K562 (cell line): ENCODE data around the gene XPO1. TPM values are rescaled to one million over a fixed set of nuclear protein-coding genes. Genes with fewer than 3 reads are reported as not detected.

Source experiments
- ATAC-seq: fragments of 200-7000 bp; cut with Tn5 transposase; 3 replicates; pipeline ENCODE4 v1.9.1; 2020; ENCODE audit warnings: moderate library complexity
- BruUV-seq: library from RNA; stranded (reverse); fragments of 400-500 nt; replicated peaks from 2 replicates; lab custom pipeline; 2021; lab: Mats Ljungman, UMichigan
- CTCF ChIA-PET: fragments of 300-600 bp; formaldehyde crosslinking; extraction: SDS; loops from one replicate; lab custom pipeline; 2021; ENCODE audit warnings: low intra/inter-chr PET ratio; lab: Yijun Ruan, JAX
- POLR2A ChIA-PET: fragments of 300-600, 350-650 bp; sonication (Branson Sonifier 250); formaldehyde crosslinking; extraction: SDS; loops from one replicate; lab custom pipeline; 2021; ENCODE audit warnings: antibody characterized with exemption, inconsistent platforms; lab: Yijun Ruan, JAX
- DNase-seq, 4 experiments: peaks; one replicate each; pipeline versions ENCODE4 v3.0.0 to v3.0.0-alpha.2; 2011 to 2018; ENCODE audit warnings: low spot score in 3 of 4, mixed read lengths in 3 of 4; ENCODE audit errors: extremely low read depth in 1 of 4
- FAIRE-seq: peaks from 2 replicates; lab custom pipeline; 2011; peaks lifted over from hg19 to GRCh38; lab: Jason Lieb, UNC
- H2AFZ ChIP-seq: 2 replicates; pipeline ENCODE4 v1.6.0; 2011; ENCODE audit warnings: low read depth, low read length, control low read depth, inconsistent platforms
- H3K27ac ChIP-seq: fragments of 200-600 bp; 3 replicates; pipeline ENCODE4 v1.8.0; 2011; ENCODE audit warnings: low read depth, mild to moderate bottlenecking, control low read depth, inconsistent platforms, low read length, moderate library complexity, mixed read lengths; ENCODE audit errors: extremely low read depth
- H3K27me3 ChIP-seq, 2 experiments: fragments of 300-600 bp in 1 of 2; 2 replicates in 1 of 2; 3 replicates in 1 of 2; pipeline versions ENCODE4 v1.6.0 to v1.8.0; 2011; ENCODE audit warnings: inconsistent platforms in 2 of 2, low read length in 2 of 2, mild to moderate bottlenecking in 1 of 2, mixed read lengths in 1 of 2, moderate library complexity in 1 of 2; ENCODE audit not compliant: control insufficient read depth in 2 of 2, insufficient read depth in 2 of 2
- H3K36me3 ChIP-seq: fragments of 300-600 bp; 3 replicates; pipeline ENCODE4 v1.8.0; 2011; ENCODE audit warnings: mild to moderate bottlenecking, low read length, inconsistent platforms; ENCODE audit not compliant: control insufficient read depth, insufficient read depth
- H3K4me1 ChIP-seq, 2 experiments: fragments of 200-600 bp in 1 of 2; replicated peaks in 1 of 2; 2 replicates in 1 of 2; 3 replicates in 1 of 2; pipeline versions ENCODE4 v1.5.1 to v1.8.0; 2011; ENCODE audit warnings: inconsistent platforms in 2 of 2, low read length in 2 of 2, mild to moderate bottlenecking in 1 of 2, mixed read lengths in 1 of 2, moderate library complexity in 1 of 2; ENCODE audit not compliant: control insufficient read depth in 2 of 2, insufficient read depth in 2 of 2
- H3K4me2 ChIP-seq: 2 replicates; pipeline ENCODE4 v1.6.1; 2011; ENCODE audit warnings: low read length, control low read depth, inconsistent platforms, mixed read lengths; ENCODE audit not compliant: insufficient read depth
- H3K4me3 ChIP-seq: fragments of 200-600 bp; sonication (generic), shearing (Covaris generic); 2 replicates; pipeline ENCODE4 v1.5.1; 2016; ENCODE audit warnings: control low read depth, inconsistent platforms
- H3K79me2 ChIP-seq: fragments of 200-600 bp; 3 replicates; pipeline ENCODE4 v1.8.0; 2011; ENCODE audit warnings: low read length, inconsistent platforms; ENCODE audit not compliant: control insufficient read depth, insufficient read depth
- H3K9ac ChIP-seq, 2 experiments: 2 replicates each; pipeline versions ENCODE4 v1.6.0 to v1.6.1; 2011; ENCODE audit warnings: low read depth in 2 of 2, low read length in 2 of 2, control low read depth in 1 of 2, inconsistent platforms in 1 of 2, mild to moderate bottlenecking in 1 of 2, mixed read lengths in 1 of 2; ENCODE audit not compliant: insufficient read depth in 1 of 2
- H3K9me1 ChIP-seq: one replicate; pipeline ENCODE4 v1.6.0; 2011; ENCODE audit warnings: inconsistent platforms, mild to moderate bottlenecking, low read length, moderate library complexity; ENCODE audit not compliant: control insufficient read depth, insufficient read depth
- H3K9me3 ChIP-seq: replicated peaks from 2 replicates; pipeline ENCODE4 v1.5.1; 2011; ENCODE audit warnings: low read depth, low read length, inconsistent platforms; ENCODE audit not compliant: control insufficient read depth, insufficient read depth
- H4K20me1 ChIP-seq: replicated peaks from 2 replicates; pipeline ENCODE4 v1.6.1; 2011; ENCODE audit warnings: low read length, inconsistent platforms, mixed read lengths; ENCODE audit not compliant: control insufficient read depth, insufficient read depth
- BHLHE40 ChIP-seq: IDR thresholded peaks from 2 replicates; pipeline ENCODE4 v1.6.1; 2011; ENCODE audit warnings: low read length, improper control_type of control experiment
- CHD2 ChIP-seq: IDR thresholded peaks from 2 replicates; pipeline ENCODE4 v1.6.1; 2011; ENCODE audit warnings: low read depth, low read length
- EP400 ChIP-seq: fragments of 450-650 bp; IDR thresholded peaks from 2 replicates; pipeline ENCODE4 v1.6.1; 2017; ENCODE audit warnings: antibody characterized with exemption, mild to moderate bottlenecking, moderate library complexity
- PML ChIP-seq: IDR thresholded peaks from 2 replicates; pipeline ENCODE4 v1.6.1; 2012; ENCODE audit warnings: low read length, inconsistent platforms
- RBBP5 ChIP-seq: fragments of 200-600 bp; sonication (generic); IDR thresholded peaks from 2 replicates; pipeline ENCODE4 v1.6.1; 2012; ENCODE audit warnings: borderline replicate concordance, mild to moderate bottlenecking, low read length, control low read depth, inconsistent platforms; ENCODE audit not compliant: insufficient read depth, poor library complexity, severe bottlenecking
- RFX1 ChIP-seq: fragments of 450-650 bp; IDR thresholded peaks from 2 replicates; pipeline ENCODE4 v1.6.1; 2016; ENCODE audit warnings: mild to moderate bottlenecking, moderate library complexity
- SUPT5H ChIP-seq: fragments of 450-650 bp; IDR thresholded peaks from 2 replicates; pipeline ENCODE4 v1.6.1; 2016
- TAF7 ChIP-seq: fragments of 450-650 bp; IDR thresholded peaks from 2 replicates; pipeline ENCODE4 v1.6.1; 2016; ENCODE audit warnings: missing genetic modification characterization, missing compliant biosample characterization
- ZNF146 ChIP-seq: IDR thresholded peaks from one replicate; pipeline ENCODE4 v1.6.1; 2018; ENCODE audit warnings: missing compliant biosample characterization; ENCODE audit not compliant: unreplicated experiment
- ZNF174 ChIP-seq: fragments of 250-450 bp; sonication (Bioruptor Pico); IDR thresholded peaks from 2 replicates; pipeline ENCODE4 v1.4.0; 2020; ENCODE audit warnings: mild to moderate bottlenecking
- ZNF384 ChIP-seq: IDR thresholded peaks from 2 replicates; pipeline ENCODE4 v1.6.1; 2012; ENCODE audit warnings: low read depth, low read length, improper control_type of control experiment
- WGBS: fragments of 100-300 bp; shearing (Covaris generic); methylation state at CpG from one replicate; pipeline ENCODE4 v1.1.6; 2016; ENCODE audit warnings: low coverage, mixed read lengths; ENCODE audit not compliant: insufficient coverage; ENCODE audit errors: missing lambda C conversion rate; 5-methylcytosine and 5-hydroxymethylcytosine counted together
- in situ Hi-C: fragments of 300-500 bp; cut with MboI; formaldehyde crosslinking; loops from 4 replicates; pipeline ENCODE4 v1.15.0; 2018; ENCODE audit warnings: inconsistent platforms, mixed read lengths
- intact Hi-C: fragments of 100-400 bp; cut with micrococcal nuclease; formaldehyde crosslinking; loops from 2 replicates; pipeline ENCODE4 v1.14.2; 2022
- polyA plus RNA-seq, 8 experiments: library from polyadenylated mRNA; depleted of rRNA in 4 of 8; stranded (reverse) in 5 of 8; unstranded in 3 of 8; fragments of >200 nt; fragmentation: Nextera tagmentation in 2 of 8; fragmentation: Illumina TruSeq in 1 of 8; extraction: Ambion mirVana in 2 of 8; extraction: Trizol in 1 of 8; gene quantifications; 2 replicates each; pipeline versions ENCODE4 v1.2.1 to v1.2.3, GENCODE V29; 2011 to 2014; ENCODE audit warnings: inconsistent platforms in 1 of 8, missing spikeins in 1 of 8
- total RNA-seq, 7 experiments: library from RNA; depleted of rRNA in 6 of 7; stranded (reverse); fragments of >200 nt in 6 of 7; fragmentation: Illumina TruSeq in 2 of 7; extraction: Trizol in 2 of 7; gene quantifications; 2 replicates each; pipeline versions ENCODE4 v1.2.1 to v1.2.3, GENCODE V29; 2011 to 2021; ENCODE audit warnings: low replicate concordance in 1 of 7
- TF ChIP-seq, protein P1 (sequence below), 2 experiments: IDR thresholded peaks in 1 of 2; conservative IDR thresholded peaks in 1 of 2; 2 replicates each; pipeline ENCODE4 v1.6.1; 2016; ENCODE audit warnings: low read depth in 2 of 2, mild to moderate bottlenecking in 1 of 2, missing compliant biosample characterization in 1 of 2, missing genetic modification characterization in 1 of 2, moderate library complexity in 1 of 2
- TF ChIP-seq, protein P2 (sequence below): sonication (generic); formaldehyde crosslinking; IDR thresholded peaks from 2 replicates; pipeline ENCODE4 v1.8.1; 2022; ENCODE audit warnings: missing genetic modification reagents
- TF ChIP-seq, protein P3 (sequence below): fragments of 450-650 bp; IDR thresholded peaks from 2 replicates; pipeline ENCODE4 v1.6.1; 2018; ENCODE audit not compliant: partially characterized antibody

XPO1 gene
- total and polyA plus RNA-seq, 9 of the 15 experiments (the other 6 are each of a cell fraction or from before 2014, with no cell fraction given): 86.2 to 307 (median 216) TPM

DNA sequence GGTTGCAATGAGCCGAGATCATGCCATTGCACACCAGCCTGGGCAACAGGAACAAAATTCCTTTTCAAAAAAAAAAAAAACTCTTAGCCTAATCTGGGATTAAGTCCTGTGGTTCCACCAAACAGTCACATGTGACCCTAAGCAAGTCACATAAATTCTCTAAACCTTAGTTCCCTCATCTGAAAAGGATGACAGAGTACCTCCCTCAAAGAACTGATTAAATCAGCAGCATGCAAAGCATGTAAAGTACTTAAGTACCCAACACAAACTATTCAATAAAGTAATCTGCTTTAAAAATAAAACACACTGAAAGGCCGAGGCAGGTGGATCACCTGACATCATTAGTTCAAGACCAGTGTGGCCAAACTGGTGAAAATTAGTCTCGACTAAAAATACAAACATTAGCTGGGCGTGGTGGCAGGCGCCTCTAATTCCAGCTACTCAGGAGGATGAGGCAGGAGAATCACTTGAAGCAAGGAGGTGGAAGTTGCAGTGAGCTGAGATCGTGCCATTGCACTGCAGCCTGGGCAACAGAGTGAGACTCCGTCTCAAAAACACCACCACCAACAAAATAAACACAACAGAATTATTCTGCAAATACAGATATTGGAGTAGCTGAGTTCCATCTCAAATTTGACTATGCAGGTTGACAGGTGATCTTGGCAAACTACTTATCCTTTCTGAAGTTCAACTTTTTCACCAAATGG lies 74.2 kb downstream of the XPO1 start:
- in situ Hi-C loops: no loop called here
- Histone ChIP-seq H3K79me2 (peaks cover 100% of the 10 kb centered on the region), H2AFZ (no peak overlapping the region), H3K27ac (peak overlapping the region; percentile 95; the same call in 2 of the 3 replicates), H3K27me3 (no peaks in the 10 kb centered on the region), H3K36me3 (peaks cover 19% of the 10 kb centered on the region), H3K4me1 (peaks cover 26 to 41% of the 10 kb centered on the region in 2 experiments), H3K4me3 (no peak overlapping the region), H4K20me1 (peaks cover 3% of the 10 kb centered on the region; the same call in 1 of the 2 replicates), H3K4me2 (peak overlapping the region; percentile 85), H3K9me1 (no peaks in the 10 kb centered on the region), H3K9me3 (no peaks in the 10 kb centered on the region), H3K9ac (peak overlapping the region; percentile 70 to 77; a peak in 3 of 4 replicates)
- peak; percentile 12; the same call in 1 of the 3 replicates for ATAC-seq
- intact Hi-C loops: no loop called here
- ChIA-PET POLR2A (interaction anchor here (0.6 to 1.7 kb wide), 2 partner anchors 23 to 97 kb away, joined by 3 to 5 read pairs; no protein-coding TSS in a partner anchor), CTCF (no interaction called here)
- 13% methylated on average over 7 of the region's 7 CpGs for WGBS
- BruUV-seq: no TSS peak
- no peak for FAIRE-seq
- DNase-seq: peak in 2 of 4 experiments; percentile 21 to 33
- no peak for TF ChIP-seq PML
- TF ChIP-seq, protein P1, sequence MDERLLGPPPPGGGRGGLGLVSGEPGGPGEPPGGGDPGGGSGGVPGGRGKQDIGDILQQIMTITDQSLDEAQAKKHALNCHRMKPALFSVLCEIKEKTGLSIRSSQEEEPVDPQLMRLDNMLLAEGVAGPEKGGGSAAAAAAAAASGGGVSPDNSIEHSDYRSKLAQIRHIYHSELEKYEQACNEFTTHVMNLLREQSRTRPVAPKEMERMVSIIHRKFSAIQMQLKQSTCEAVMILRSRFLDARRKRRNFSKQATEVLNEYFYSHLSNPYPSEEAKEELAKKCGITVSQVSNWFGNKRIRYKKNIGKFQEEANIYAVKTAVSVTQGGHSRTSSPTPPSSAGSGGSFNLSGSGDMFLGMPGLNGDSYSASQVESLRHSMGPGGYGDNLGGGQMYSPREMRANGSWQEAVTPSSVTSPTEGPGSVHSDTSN (CRISPR knock-in tag; IDR thresholded peaks at IDR 0.05; ENCODE audit: low read depth): no peak
- TF ChIP-seq, protein P1 (tag; conservative IDR thresholded peaks at IDR 0.05; ENCODE audit: low read depth): peak; percentile 37
- TF ChIP-seq RFX1: no peak
- TF ChIP-seq ZNF146: no peak
- TF ChIP-seq ZNF384: 0 out of 2 replicates have a peak, but pooled peaks have one; percentile 33
- no peak for TF ChIP-seq RBBP5
- TF ChIP-seq TAF7 (tag): no peak
- peak; percentile 21; the same call in 1 of the 2 replicates for TF ChIP-seq BHLHE40
- TF ChIP-seq, protein P2, sequence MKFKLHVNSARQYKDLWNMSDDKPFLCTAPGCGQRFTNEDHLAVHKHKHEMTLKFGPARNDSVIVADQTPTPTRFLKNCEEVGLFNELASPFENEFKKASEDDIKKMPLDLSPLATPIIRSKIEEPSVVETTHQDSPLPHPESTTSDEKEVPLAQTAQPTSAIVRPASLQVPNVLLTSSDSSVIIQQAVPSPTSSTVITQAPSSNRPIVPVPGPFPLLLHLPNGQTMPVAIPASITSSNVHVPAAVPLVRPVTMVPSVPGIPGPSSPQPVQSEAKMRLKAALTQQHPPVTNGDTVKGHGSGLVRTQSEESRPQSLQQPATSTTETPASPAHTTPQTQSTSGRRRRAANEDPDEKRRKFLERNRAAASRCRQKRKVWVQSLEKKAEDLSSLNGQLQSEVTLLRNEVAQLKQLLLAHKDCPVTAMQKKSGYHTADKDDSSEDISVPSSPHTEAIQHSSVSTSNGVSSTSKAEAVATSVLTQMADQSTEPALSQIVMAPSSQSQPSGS: no peak
- TF ChIP-seq EP400: 0 out of 2 replicates have a peak, but pooled peaks have one; percentile 1
- no peak for TF ChIP-seq SUPT5H
- no peak for TF ChIP-seq ZNF174
- TF ChIP-seq CHD2: no peak
- TF ChIP-seq, protein P3, sequence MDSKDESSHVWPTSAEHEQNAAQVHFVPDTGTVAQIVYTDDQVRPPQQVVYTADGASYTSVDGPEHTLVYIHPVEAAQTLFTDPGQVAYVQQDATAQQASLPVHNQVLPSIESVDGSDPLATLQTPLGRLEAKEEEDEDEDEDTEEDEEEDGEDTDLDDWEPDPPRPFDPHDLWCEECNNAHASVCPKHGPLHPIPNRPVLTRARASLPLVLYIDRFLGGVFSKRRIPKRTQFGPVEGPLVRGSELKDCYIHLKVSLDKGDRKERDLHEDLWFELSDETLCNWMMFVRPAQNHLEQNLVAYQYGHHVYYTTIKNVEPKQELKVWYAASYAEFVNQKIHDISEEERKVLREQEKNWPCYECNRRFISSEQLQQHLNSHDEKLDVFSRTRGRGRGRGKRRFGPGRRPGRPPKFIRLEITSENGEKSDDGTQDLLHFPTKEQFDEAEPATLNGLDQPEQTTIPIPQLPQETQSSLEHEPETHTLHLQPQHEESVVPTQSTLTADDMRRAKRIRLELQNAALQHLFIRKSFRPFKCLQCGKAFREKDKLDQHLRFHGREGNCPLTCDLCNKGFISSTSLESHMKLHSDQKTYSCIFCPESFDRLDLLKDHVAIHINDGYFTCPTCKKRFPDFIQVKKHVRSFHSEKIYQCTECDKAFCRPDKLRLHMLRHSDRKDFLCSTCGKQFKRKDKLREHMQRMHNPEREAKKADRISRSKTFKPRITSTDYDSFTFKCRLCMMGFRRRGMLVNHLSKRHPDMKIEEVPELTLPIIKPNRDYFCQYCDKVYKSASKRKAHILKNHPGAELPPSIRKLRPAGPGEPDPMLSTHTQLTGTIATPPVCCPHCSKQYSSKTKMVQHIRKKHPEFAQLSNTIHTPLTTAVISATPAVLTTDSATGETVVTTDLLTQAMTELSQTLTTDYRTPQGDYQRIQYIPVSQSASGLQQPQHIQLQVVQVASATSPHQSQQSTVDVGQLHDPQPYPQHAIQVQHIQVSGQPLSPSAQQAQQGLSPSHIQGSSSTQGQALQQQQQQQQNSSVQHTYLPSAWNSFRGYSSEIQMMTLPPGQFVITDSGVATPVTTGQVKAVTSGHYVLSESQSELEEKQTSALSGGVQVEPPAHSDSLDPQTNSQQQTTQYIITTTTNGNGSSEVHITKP: no peak
